Right lobe of liver (tissue), 6 donors: ENCODE results near the gene TEX264. TPM values are rescaled to one million over a fixed set of nuclear protein-coding genes. Genes with fewer than 3 reads are reported as not detected.
A peak's percentile ranks its signal among the peaks of the same experiment; 100 is the strongest.

ENCODE experiments used
- ATAC-seq, 4 donors: fragments of 200-7000 bp; cut with Tn5 transposase; one replicate each; pipeline ENCODE4 v1.9.1; 2020; ENCODE audit warnings: mild to moderate bottlenecking in 4 of 4, moderate library complexity in 4 of 4
- DNase-seq, 3 donors: peaks; one replicate each; pipeline ENCODE4 v3.0.0-alpha.2; 2020
- H3K27ac ChIP-seq, 3 donors: fragments of 200-600 bp; one replicate each; pipeline ENCODE4 v1.8.0; 2022
- H3K27me3 ChIP-seq, 2 donors: fragments of 200-600 bp; one replicate each; pipeline ENCODE4 v1.8.0; 2022
- H3K36me3 ChIP-seq, 4 donors: fragments of 200-600 bp; sonication (generic) in 1 of 4; one replicate each; pipeline versions ENCODE4 v1.5.1 to v1.8.0; 2017 to 2022; ENCODE audit warnings: control low read depth in 1 of 4
- H3K4me1 ChIP-seq, 4 donors: fragments of 200-600 bp; sonication (generic) in 1 of 4; one replicate each; pipeline versions ENCODE4 v1.5.1 to v1.8.0; 2017 to 2022; ENCODE audit warnings: control low read depth in 1 of 4
- H3K4me3 ChIP-seq, 3 donors: fragments of 200-600 bp; one replicate each; pipeline ENCODE4 v1.8.0; 2022
- H3K9me3 ChIP-seq, 4 donors: fragments of 200-600 bp; sonication (generic) in 1 of 4; one replicate each; pipeline versions ENCODE4 v1.5.1 to v1.8.0; 2017 to 2022; ENCODE audit warnings: control low read depth in 1 of 4
- CTCF ChIP-seq, 4 donors: fragments of 200-600 bp in 3 of 4; fragments of 450-650 bp in 1 of 4; IDR thresholded peaks; one replicate each; pipeline versions ENCODE4 v1.5.1 to v1.8.0; 2016 to 2022; ENCODE audit warnings: antibody characterized with exemption in 4 of 4, mild to moderate bottlenecking in 2 of 4
- POLR2A ChIP-seq: fragments of 450-650 bp; IDR thresholded peaks from one replicate; pipeline ENCODE4 v1.6.1; 2017; ENCODE audit warnings: antibody characterized with exemption, mild to moderate bottlenecking
- WGBS: methylation state at CpG from one replicate; pipeline ENCODE4 v1.1.6; 2018; ENCODE audit warnings: low coverage, low lambda C conversion rate; ENCODE audit not compliant: insufficient coverage; ENCODE audit errors: missing lambda C conversion rate; 5-methylcytosine and 5-hydroxymethylcytosine counted together
- intact Hi-C, 2 donors: fragments of 100-400 bp; cut with DNase I; formaldehyde crosslinking; loops; one replicate each; pipeline versions ENCODE4 v1.11.2 to v1.14.1; 2022
- total RNA-seq, 6 experiments: library from RNA; depleted of rRNA in 2 of 6; stranded (reverse); fragments of >200 nt in 2 of 6; fragmentation: NEBNext Ultra II Directional in 3 of 6; extraction: Animal tissue kit (Norgen Biotek cat#: 25700) in 3 of 6; gene quantifications; one replicate each; pipeline versions ENCODE4 v1.1.0 to v1.2.4, GENCODE V29; 2016 to 2023
- donor health status: DM: no; HTN: yes; CAD: no.
- donor health status: DM: no; HTN: no; CAD: no.
- donor health status: DM: no; HTN: no; CAD: no.
- donor health status: DM: no; HTN: yes; CAD: no.
- donor health status: DM: no; HTN: yes; CAD: no.

TEX264 gene
- total RNA-seq, 6 experiments from 2014 or later = 26.5 to 67.0 (median 40.8) TPM

DNA sequence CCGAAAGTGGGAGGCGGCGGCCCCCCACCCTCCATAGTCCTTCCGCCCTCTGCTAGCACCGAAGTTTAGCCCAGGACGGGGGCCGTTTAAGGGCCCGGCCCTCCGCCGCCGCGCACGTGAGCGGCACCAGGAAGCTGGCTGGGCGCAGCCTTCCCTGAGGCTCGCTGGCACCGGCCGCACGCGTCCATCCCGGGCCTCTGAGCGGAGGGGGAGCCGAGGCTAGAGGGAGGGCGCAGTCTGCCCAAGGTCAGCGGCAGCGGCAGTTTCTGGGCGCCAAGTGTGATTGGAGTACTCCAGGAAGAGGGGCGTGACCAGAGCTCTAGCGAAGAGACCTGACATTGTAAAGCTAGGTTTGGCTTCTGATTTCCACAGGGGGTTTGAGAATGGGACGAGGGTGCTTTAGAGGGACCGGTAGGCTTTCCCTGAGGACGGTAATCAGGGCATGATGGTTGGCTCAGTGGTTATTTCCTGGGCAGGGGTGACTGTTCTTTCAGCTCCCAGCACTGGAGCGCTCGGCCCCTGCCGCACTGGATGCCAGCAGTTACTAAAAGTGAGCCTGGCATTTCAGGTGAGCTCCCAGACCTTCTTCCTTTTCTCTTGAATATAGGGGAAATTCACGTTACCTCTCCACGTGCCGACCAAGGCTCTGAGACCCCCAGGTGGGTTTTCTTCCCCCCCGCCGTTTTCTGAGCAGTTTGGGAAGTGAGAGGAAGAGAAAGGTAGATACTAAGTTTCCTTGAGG, 853 bp downstream of the TEX264 start:
- TF ChIP-seq CTCF (IDR thresholded peaks at IDR 0.05) (no peak), POLR2A (no peak)
- H3K9me3 ChIP-seq = no peaks in the 10 kb centered on the region
- DNase-seq (peak; percentile 73 to 80 (median 75)), ATAC-seq (peak; percentile 42 to 55 (median 50))
- peaks cover 0 to 6% (median 0%) of the 10 kb centered on the region in 4 donors for H3K36me3 ChIP-seq
- 13% methylated on average over 11 of the region's 40 CpGs for WGBS
- peak overlapping the region; percentile 70 to 95 (median 94) for H3K4me3 ChIP-seq
- peaks cover 0 to 44% (median 10%) of the 10 kb centered on the region in 4 donors for H3K4me1 ChIP-seq
- no peaks in the 10 kb centered on the region for H3K27me3 ChIP-seq
- intact Hi-C loops = loop anchor here in 1 of 2 donors (5.0 kb wide), 1 partner anchor 170 kb away; the partner anchor contains the start of gene DCAF1
- peak overlapping the region; percentile 70 to 88 (median 82) for H3K27ac ChIP-seq

DNA sequence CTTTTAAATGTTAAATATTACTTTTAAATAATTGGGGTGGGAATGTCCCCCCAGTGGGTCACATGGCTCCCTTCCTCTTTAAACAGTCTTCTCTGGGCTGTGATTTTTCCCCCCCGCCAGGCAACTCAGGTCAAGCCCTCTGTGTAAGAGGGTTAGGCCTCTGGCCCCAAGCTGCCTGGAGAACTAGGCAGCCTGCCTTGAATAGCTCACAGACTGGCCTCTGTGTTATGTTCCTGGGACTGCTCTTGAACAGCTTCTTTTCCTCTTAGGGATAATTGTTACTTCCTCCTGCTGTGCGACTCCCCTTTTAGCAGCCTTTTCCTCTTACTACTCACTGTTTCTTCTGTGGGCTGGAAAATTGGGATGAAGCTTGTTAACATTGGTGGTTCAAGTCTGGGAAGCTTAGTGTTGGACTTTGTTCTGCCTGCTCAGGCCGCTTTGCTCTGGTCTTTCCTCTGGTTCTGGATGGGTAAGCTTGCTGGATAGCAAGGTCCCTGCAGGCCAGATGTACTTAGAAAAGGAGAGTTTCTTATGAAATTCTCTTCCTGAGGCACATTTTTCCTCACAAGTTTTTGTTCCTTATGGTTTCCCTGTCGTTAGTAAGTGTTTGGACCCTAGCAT, 2.2 kb downstream of the TEX264 start:
- WGBS = 56% methylated on average over 3 of the region's 4 CpGs

DNA sequence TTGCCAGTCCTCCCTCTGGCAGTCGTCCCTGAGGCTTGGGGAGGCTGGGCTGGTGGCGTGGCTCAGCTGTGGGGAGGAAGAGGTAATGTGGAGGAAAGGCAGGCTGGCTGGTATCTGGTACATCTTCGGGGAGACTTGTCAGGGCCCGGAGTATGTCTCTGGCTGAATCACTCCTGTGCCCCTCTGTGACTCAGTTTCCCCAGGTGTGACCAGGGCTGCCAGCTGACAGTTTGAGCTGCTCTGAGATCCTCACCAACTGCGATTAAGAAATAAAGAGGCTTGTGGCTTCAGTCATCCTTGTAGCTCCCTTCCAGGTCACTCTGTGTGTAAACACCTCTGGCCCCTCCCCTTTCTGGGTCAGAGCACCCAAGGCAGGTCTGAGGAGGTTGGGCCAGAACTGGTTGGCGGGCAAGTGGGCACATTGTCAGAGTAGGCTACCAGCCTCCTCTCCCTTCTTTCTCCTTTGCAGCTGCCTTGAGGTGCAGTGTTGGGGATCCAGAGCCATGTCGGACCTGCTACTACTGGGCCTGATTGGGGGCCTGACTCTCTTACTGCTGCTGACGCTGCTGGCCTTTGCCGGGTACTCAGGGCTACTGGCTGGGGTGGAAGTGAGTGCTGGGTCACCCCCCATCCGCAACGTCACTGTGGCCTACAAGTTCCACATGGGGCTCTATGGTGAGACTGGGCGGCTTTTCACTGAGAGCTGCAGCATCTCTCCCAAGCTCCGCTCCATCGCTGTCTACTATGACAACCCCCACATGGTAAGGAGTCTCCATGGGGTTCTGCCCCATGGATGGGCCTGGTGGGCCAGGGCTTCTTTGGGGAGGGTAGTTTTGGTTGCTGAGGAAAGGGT, 3.0 kb downstream of the TEX264 start:
- Histone ChIP-seq H3K36me3 (peaks cover 0 to 6% (median 0%) of the 10 kb centered on the region in 4 donors), H3K4me3 (no peak overlapping the region), H3K27ac (peak overlapping the region in 1 of 3 donors; percentile 31), H3K4me1 (peaks cover 0 to 41% (median 10%) of the 10 kb centered on the region in 4 donors), H3K9me3 (no peaks in the 10 kb centered on the region), H3K27me3 (no peaks in the 10 kb centered on the region)
- DNase-seq (peak in 2 of 3 donors; percentile 42 to 44), ATAC-seq (no peak)
- TF ChIP-seq CTCF (IDR thresholded peaks at IDR 0.05) = no peak
- TF ChIP-seq POLR2A = no peak
- 83% methylated on average over 3 of the region's 14 CpGs for WGBS
- intact Hi-C loops = loop anchor here in 1 of 2 donors (5.0 kb wide), 1 partner anchor 172 kb away; the partner anchor contains the start of gene DCAF1

More for the DNA sequence above, 2.2 kb downstream of the TEX264 start:
- peaks cover 0 to 44% (median 10%) of the 10 kb centered on the region in 4 donors for H3K4me1 ChIP-seq
- ATAC-seq = no peak
- H3K27ac ChIP-seq = peak overlapping the region in 1 of 3 donors; percentile 31
- intact Hi-C loops = loop anchor here in 1 of 2 donors (5.0 kb wide), 1 partner anchor 171 kb away; the partner anchor contains the start of gene DCAF1
- DNase-seq = peak in 1 of 3 donors; percentile 40
- TF ChIP-seq POLR2A = no peak
- no peak for TF ChIP-seq CTCF (IDR thresholded peaks at IDR 0.05)
- no peaks in the 10 kb centered on the region for H3K9me3 ChIP-seq
- no peaks in the 10 kb centered on the region for H3K27me3 ChIP-seq
- no peak overlapping the region for H3K4me3 ChIP-seq
- H3K36me3 ChIP-seq = peaks cover 0 to 6% (median 0%) of the 10 kb centered on the region in 4 donors

- H3K27me3 ChIP-seq = no peaks in the 10 kb centered on the region
- H3K9me3 ChIP-seq = no peaks in the 10 kb centered on the region
- intact Hi-C loops = no loop called here
- no CpG with 5 or more reads among the region's 2 CpGs for WGBS
- H3K27ac ChIP-seq = no peak overlapping the region
- ATAC-seq (no peak), DNase-seq (no peak)
- no peak overlapping the region for H3K4me3 ChIP-seq
- peaks cover 0 to 6% (median 0%) of the 10 kb centered on the region in 4 donors for H3K36me3 ChIP-seq
- H3K4me1 ChIP-seq = peaks cover 0 to 29% (median 10%) of the 10 kb centered on the region in 4 donors
- TF ChIP-seq POLR2A = no peak
- no peak for TF ChIP-seq CTCF (IDR thresholded peaks at IDR 0.05)
Measured at GRCh38 chr3:51675201-51675611, 4.2 kb downstream of the TEX264 start.
